ENCODE data around the gene MDN1.

- TF ChIP-seq CTCF (IDR thresholded peaks at IDR 0.05 in 4 of 5, conservative IDR thresholded peaks at IDR 0.05 in 1 of 5) (no peak), POLR2A (IDR thresholded peaks at IDR 0.05) (no peak)
These were observed 219.9 kb downstream of the MDN1 start for GRCh38 chr6:89599727-89600126.

All from gastrocnemius medialis (tissue), 4 donors.